ENCODE results near the gene CCNK.

The CCNK gene

DNA sequence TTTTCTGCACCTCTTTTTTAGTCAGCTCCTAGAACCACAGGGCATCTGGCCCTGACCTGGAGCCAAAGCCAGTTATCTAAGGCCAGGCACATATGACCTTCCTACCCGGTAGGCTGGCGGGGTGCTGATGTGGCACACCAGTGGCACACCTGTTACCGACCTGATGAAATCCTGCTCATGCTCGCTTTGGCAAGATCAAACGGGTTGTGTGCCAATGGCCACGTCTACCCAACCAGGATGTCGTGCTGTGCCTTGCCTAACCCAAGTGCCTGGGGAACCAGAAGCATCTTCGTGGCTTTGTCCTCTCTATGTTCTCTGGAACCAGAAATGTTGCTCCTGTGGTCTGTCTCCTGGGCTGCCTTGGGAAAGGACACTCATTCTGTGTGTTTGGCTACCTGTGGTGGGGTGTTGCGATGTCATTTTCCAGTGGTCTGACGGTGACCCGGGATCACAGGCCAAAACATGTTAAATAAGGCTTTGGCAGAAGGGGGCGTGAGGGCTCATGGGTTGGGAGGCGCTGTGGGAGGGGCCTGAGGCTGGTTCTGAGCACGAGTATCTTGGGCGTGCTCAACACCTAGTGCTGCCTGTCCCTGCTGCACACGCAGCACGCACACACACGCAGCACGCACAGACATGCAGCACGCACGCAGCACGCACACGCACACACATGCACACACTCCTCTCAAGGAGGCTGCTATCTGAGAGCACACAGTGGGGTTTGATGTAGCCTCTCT, 27.9 kb downstream of the CCNK start:
- no peak for DNase-seq

GRCh38 chr14:99509871-99510555, 28.8 kb downstream of the CCNK start:
- no peak for DNase-seq

DNA sequence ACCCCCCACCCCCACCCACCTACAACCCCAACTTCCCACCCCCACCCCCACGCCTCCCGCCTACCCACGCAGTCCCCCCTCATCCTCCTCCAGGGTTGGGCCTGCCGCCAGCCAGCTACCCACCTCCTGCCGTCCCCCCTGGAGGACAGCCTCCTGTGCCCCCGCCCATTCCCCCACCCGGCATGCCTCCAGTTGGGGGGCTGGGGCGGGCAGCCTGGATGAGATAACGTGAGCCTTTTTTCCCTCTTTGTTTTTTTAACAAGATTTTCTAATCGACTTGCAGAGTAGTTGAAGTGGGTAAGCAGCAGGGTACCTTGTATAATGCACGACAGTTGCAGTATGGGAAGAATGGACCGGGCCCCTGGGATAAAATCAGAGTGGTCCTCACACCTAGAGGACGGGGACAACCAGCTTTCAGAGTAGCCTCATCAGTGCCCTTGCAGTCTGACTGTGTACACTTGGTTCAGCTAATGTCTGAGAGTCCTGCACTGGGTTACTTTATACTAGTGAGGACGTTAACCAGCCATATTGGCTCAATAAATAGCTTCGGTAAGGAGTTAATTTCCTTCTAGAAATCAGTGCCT, 29.4 kb downstream of the CCNK start:
- no peak for DNase-seq

DNA sequence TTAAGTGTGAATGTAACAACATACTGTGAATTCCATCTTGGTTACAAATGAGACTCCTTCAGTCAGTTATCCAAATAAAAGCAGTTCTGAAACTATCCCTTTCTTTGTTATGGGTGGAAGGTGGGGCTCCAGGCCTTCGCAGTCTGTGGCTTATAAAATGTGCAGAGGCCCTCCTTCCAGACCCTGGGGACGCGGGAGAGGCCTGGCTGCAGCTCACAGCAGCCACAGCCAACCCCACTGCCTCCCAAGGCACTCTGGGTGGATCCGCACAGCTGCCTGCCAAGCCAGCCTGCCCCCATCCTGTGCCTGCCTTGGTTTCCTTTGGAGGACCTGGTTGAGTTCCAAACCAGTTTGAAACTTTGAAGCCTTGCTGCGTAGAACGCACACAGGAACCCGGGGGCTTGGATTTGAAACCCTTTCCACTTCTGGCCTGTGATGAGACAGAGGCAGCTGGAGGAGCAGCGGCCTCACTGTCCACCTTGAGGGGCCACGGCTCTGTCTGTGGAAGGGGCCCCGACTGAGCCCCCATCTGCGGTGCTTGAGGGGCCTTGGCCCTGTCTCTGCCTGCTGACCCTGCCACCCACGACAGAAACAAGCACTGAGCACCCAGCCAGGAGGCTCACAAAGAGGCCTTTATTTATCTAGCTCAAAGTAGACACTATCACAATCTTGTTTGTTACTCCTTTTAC, 30.4 kb downstream of the CCNK start:
- DNase-seq, result no peak

DNA sequence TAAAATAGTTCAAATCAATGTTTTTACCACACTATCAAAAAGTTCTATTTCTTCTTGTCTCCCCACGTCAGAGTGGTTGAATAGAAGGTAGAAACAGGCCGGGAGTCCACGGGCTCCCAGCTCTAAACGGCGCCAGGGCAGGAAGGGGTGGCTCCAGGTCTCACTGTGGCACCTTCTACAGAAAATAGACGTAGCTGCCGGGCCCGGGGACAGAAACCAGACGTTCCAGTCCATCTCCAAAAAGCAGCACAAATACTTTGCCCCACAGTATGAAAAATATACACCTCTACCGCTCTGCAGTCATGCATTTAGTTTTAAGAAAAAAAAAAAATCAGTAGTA, 30.9 kb downstream of the CCNK start:
- DNase-seq, result no peak

GRCh38 chr14:99512571-99513182, 31.5 kb downstream of the CCNK start:
- DNase-seq, result no peak

DNA sequence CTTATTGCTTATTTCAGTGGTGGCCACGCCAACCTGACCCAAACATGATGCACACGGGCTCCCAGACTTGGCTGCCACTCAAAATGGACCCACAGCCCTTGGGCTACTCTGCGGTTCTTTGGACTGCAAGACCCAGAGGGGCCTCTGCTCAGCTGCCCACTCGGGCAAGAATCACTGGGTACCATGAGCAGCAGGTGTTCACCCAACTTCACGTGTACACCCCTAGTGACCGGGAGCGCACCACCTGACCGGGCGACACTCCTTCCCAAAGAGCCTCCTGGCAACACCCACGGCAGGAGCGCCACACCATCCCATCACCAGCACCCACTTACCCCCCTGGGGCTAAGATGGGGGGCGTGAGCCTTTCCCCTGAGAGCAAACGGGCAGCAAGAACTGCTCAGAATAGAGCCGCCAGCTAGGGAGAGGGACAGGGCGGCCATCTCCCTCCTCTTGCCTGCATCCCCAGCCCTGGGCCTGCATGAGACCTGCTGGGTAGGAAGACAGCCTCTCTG, 32.0 kb downstream of the CCNK start:
- no peak for DNase-seq

- no peak for DNase-seq
Measured at GRCh38 chr14:99513946-99514551, 32.8 kb downstream of the CCNK start.

GRCh38 chr14:99514552-99515300, 33.5 kb downstream of the CCNK start:
- DNase-seq, result no peak

DNA sequence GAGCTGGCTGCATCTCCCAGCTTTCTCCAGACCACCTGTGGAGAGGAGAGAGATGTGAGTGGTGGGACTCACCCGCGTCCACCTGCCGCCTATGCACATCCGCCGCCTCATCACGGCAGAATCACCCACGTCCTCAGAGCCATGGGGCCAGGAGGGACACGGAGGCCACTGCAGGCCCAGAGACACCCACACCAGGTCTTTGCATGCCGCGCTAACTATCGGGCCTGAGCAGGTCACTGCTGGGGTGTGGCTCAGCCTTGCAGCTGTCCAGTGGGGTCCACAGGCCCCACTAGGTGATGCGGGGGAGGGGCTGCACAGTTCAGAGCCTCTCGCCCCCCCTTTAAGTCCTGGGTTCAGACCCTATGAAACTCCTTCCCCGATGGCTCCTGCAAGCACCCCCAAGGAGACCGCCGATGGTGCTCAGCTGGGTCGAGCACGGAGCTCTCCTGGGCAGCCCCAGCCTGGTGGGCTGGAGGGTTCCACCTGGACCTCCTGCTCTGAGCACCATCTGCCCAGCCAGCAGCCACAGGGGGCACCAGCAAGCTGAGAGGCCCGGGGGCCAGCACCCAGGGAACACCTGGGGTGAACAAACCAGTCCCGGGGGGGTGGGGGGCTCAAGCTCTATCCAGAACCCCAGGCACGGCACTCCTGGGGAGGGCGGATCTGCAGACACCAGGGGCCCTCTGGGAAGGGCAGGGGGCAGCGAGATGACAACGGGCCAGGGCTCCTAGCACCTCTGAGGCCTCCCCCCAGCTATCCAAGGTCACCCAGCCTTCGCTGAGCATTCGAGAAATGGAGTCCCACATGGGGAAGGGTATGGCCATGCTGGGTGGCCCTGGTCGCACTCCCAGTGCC, 34.3 kb downstream of the CCNK start:
- no peak for DNase-seq

- DNase-seq, result no peak
Measured at GRCh38 chr14:99516156-99516870, 35.1 kb downstream of the CCNK start.

DNA sequence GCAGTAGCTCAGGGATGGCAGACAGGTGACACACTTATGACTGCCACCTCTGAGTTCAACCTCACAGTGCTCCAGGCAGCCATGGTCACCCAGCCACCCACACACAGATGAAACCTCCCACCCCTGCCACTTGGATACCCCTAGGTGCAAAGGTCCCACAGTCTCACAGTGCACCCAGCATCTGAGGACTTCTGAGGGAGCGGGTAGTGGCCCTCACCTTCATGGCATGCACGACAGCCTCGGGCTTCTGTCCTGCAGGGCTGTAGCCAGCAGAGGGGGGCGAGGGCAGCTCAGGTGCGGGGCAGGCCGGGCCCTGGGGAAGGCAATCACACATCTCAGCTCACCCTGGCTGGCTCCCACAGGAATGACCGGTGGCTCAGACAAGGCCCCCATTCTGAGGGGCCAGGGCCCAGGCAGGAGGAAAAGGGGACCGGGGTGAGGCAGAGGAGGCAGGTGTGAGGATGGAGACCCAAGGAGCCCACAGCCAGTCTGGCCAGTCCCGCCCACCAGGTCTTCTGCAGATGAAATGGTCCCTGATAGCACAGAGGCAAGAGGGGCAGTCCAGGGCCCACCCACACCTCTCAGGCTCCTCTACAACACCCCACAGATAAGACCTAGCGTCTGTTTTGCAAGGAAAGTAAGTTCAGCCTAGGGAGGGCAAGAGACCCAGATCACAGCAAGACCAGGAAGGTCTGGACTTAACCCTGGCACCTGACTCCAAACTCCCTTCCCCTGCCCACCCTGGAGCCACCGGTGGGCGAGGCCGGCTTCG, 35.8 kb downstream of the CCNK start:
- DNase-seq, result no peak

DNA sequence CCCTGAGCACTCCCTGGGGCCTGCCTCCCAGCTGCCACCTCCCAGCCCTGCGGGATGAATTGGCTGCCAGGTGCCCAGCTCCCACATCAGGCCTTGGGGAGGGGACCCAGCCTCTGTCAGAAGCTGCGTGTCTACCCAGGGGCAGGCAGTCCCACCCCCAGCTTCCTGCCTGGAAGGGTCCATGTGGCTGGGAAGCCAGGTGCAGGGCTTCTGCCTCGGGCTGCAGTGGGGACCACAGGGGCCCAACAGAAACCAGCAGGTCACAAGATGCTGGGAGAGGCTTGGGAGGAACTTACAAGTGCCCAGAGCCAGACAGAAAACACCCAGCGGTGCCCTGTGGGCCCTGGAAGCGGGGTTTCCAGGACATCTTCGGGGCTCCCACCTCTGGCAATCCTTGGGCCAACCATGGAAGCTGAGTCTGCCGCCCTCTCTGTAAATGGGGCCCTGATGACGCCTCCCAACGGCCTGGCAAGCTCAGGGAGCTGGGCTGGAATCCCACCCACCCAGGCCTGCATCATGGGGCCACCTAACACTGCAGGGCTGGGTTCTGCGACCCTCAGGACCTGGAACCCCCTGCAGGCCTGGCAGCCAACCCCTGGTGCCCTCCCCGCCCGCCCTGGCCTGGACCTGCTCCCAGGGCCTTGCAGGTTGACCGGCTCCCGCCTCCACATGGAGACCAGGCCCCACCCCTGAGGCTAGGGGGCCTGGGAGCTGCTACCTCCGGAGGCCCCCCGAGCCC, 36.6 kb downstream of the CCNK start:
- DNase-seq, result no peak

- peak; percentile 85 for DNase-seq
Measured at GRCh38 chr14:99518441-99519346, 37.5 kb downstream of the CCNK start.

DNA sequence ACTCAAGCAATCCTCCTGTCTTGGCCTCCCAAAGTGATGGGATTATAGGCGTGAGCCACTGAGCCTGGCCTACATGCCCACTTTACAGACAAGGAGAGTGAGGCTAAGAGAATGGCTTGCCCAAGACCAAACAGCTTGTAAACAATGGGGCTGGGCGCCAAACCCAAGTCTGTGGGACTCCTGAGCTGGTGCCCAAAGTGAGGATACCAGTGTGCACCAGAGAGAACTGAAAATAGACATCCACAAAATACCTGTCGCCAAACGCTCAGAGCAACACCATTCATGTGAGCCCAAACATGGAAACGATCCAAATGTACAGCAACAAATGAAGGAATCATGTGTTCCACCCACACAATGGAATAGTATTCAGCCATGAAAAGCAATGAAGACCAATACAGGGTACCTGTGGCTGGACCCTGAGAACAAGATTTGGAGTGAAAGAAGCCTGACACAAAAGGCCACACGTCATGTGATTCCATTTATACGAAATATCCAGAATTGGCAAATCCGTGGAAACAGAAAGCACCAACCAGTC, 38.2 kb downstream of the CCNK start:
- DNase-seq, result no peak

DNA sequence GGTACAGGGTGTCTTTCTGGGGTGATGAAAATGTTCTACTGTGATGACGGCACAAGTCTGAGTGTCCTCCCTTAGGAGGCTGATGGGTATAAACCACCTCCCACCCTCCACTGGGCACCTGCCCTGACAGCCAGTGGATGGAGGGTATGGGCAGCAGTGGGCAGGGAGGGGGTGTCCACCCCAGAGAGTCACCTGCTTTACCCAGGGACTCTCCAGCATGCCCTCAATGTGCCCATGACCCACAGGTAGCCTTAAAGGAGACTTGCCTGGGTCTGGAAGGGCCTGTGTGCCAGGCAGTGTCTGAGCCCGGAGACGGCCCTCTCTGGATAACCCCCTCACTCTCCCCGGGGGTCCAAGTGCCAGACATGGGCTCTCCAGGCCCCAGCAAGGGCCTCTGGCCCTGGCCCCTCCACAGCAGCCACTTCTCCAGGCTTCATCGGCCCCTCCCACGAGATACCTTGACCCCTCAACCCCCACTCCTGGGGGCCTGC, 38.8 kb downstream of the CCNK start:
- no peak for DNase-seq

- DNase-seq, result no peak
Measured at GRCh38 chr14:99520571-99521081, 39.4 kb downstream of the CCNK start.
